ENCODE data around the gene PAGR1.
"Not testable (repeated sequence)": the region's sequence is repeated elsewhere in the genome, so short reads cannot be mapped to it uniquely, and the experiment has no call there.

PAGR1 gene

DNA sequence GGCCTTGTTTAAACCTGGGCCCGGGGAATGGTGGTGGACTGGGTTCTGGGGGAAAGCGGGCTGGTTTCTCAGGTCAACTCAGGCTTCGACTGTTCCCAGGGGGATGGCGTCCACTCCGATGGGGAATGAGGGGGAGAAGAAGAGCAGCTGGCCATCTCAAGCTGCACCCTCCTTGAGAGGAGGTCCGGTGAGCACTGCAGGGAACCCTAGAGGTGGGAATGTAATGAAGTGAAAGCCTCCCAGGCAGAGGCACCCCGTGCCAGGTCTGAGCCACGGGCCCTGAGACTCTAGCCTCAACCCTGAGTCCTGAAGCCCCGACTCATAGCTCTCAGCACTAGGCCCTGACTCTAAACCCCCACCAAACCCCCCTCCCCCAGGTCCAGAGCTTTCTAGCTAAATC lies 48.3 kb downstream of the PAGR1 start:
- DNase-seq (ENCODE audit: low read depth), result no peak

DNA sequence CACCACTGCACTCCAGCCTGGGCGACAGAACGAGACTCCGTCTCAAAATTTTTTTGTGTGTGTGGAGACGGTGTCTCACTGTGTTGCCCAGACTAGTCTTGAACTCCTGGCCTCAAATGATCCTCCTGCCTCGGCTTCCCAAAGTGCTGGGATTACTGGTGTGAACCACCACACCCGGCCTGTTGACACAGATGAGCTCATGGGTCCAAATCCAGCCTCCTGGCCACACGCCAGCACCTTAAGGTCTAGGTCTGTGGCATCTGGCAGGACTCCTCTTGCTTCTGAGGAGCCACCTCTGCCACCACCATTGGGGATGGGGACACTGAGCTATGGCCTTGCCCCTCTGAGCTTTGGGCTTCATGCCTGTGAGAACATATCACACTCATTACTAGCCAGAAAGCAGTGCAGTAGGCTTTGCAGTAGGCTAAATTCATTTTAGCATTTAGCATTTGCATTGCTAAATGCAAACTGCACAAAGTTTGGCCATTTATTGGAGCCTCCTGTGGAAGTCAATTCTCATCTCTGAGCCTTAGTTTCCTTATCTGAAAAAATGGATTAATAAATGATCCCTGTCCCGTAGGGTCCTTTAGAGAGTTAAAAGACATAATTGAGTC lies 52.6 kb downstream of the PAGR1 start:
- DNase-seq (ENCODE audit: low read depth), result no peak

GRCh38 chr16:29869067-29869466 lies 53.1 kb downstream of the PAGR1 start:
- not testable (repeated sequence) for DNase-seq (ENCODE audit: low read depth)

Measured in stimulated activated CD8-positive, alpha-beta memory T cell treated with anti-CD3 and anti-CD28 coated beads, Interleukin-15, amount 100 ng/mL, for 24 hours (primary cell).